NAMALWA (cell line): ENCODE data around the gene INSYN2A.

ENCODE experiments used
- DNase-seq: peaks from one replicate; pipeline ENCODE4 v3.0.0-alpha.2; 2015; ENCODE audit warnings: low spot score

The INSYN2A gene

GRCh38 chr10:127154831-127155620 is 41.4 kb downstream of the INSYN2A start:
- DNase-seq, result no peak

GRCh38 chr10:127153181-127153580 is 43.2 kb downstream of the INSYN2A start:
- DNase-seq, result no peak

- no peak for DNase-seq
Observed at GRCh38 chr10:127151981-127152699, 44.3 kb downstream of the INSYN2A start.

GRCh38 chr10:127151541-127151940 is 44.9 kb downstream of the INSYN2A start:
- no peak for DNase-seq

- DNase-seq, result no peak
Observed at GRCh38 chr10:127150136-127150535, 46.3 kb downstream of the INSYN2A start.

- no peak for DNase-seq
Observed at GRCh38 chr10:127149501-127150081, 46.8 kb downstream of the INSYN2A start.

GRCh38 chr10:127148933-127149220 is 47.5 kb downstream of the INSYN2A start:
- DNase-seq, result no peak

- DNase-seq, result no peak
Observed at GRCh38 chr10:127148066-127148932, 48.1 kb downstream of the INSYN2A start.

GRCh38 chr10:127146661-127147060 is 49.7 kb downstream of the INSYN2A start:
- no peak for DNase-seq
